Tibial artery (tissue), 4 donors: Measurements from ENCODE around the gene PLCG2.

ENCODE experiments used
- DNase-seq, 2 donors: peaks; one replicate each; pipeline ENCODE4 v3.0.0-alpha.2; 2019
- H3K27ac ChIP-seq, 2 donors: fragments of 200-600 bp; sonication (generic) in 1 of 2; 1 replicate in 1 of 2; 2 replicates in 1 of 2; pipeline ENCODE4 v1.5.1; 2018 to 2019; ENCODE audit warnings: mild to moderate bottlenecking in 1 of 2
- H3K27me3 ChIP-seq, 2 donors: fragments of 200-600 bp; sonication (generic) in 1 of 2; one replicate each; pipeline versions ENCODE4 v1.5.1 to v1.6.0; 2016 to 2019
- H3K36me3 ChIP-seq, 3 donors: fragments of 200-600 bp; sonication (generic) in 2 of 3; one replicate each; pipeline ENCODE4 v1.5.1; 2016 to 2019; ENCODE audit warnings: mild to moderate bottlenecking in 2 of 3
- H3K4me1 ChIP-seq, 4 donors: fragments of 200-600 bp; sonication (generic) in 2 of 4; 1 replicate in 3 of 4; 2 replicates in 1 of 4; pipeline ENCODE4 v1.5.1; 2016 to 2019
- H3K4me3 ChIP-seq, 2 donors: fragments of 200-600 bp; sonication (generic) in 1 of 2; 1 replicate in 1 of 2; 2 replicates in 1 of 2; pipeline ENCODE4 v1.5.1; 2018 to 2019; ENCODE audit warnings: mild to moderate bottlenecking in 2 of 2
- H3K9me3 ChIP-seq, 3 donors: fragments of 200-600 bp; sonication (generic) in 1 of 3; one replicate each; pipeline ENCODE4 v1.5.1; 2016 to 2019
- intact Hi-C: fragments of 100-400 bp; cut with DNase I; formaldehyde crosslinking; loops from one replicate; pipeline ENCODE4 v1.15.0; 2023; ENCODE audit warnings: low total_unique reads
- TF ChIP-seq, protein P1 (sequence below), 2 experiments: fragments of 200-600 bp in 1 of 2; fragments of 450-650 bp in 1 of 2; IDR thresholded peaks; one replicate each; pipeline ENCODE4 v1.5.1; 2017 to 2019; ENCODE audit warnings: antibody characterized with exemption in 2 of 2, mild to moderate bottlenecking in 1 of 2, moderate library complexity in 1 of 2

The PLCG2 gene

DNA sequence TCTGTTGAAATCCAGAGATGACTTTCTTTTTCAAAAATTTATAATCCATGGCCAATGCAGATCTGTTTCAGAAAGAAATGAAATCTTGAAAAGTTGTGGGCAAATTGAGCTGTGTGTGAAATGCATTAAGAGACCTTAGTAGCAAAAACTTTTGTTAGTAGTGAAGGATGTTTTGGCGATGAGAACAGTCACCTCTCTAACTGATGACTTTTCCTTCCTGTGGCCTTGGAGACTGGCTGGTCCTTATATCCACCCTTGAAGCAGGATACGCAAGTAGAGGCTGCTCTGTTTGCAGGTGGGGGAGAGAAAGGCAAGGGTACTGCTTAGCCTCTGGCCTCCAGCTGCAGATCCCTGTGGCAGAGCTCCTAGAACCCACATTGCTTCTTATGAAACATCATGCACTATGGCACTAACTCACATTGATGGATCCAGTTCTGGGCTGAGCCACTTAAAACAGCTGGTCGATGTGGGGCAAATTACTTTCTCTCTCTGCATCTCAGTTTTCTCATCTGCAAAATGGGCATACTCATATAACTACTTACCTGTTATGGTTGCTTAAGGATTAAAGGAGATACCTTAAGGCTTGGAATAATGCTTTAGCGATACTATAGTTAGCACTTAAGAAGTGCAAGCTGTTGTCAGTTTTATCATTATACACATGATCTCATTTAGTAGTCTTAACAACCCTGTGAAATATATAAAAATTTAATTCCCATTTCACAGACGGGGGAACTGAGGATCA, 142.9 kb downstream of the PLCG2 start:
- no peaks in the 10 kb centered on the region for H3K36me3 ChIP-seq
- intact Hi-C loops, result no loop called here
- H3K9me3 ChIP-seq, result no peaks in the 10 kb centered on the region
- H3K27me3 ChIP-seq, result peaks cover 0 to 7% of the 10 kb centered on the region in 2 donors
- H3K27ac ChIP-seq, result no peak overlapping the region
- DNase-seq, result peak in 1 of 2 donors; percentile 17
- H3K4me1 ChIP-seq, result no peaks in the 10 kb centered on the region
- H3K4me3 ChIP-seq, result no peak overlapping the region
- TF ChIP-seq, protein P1, sequence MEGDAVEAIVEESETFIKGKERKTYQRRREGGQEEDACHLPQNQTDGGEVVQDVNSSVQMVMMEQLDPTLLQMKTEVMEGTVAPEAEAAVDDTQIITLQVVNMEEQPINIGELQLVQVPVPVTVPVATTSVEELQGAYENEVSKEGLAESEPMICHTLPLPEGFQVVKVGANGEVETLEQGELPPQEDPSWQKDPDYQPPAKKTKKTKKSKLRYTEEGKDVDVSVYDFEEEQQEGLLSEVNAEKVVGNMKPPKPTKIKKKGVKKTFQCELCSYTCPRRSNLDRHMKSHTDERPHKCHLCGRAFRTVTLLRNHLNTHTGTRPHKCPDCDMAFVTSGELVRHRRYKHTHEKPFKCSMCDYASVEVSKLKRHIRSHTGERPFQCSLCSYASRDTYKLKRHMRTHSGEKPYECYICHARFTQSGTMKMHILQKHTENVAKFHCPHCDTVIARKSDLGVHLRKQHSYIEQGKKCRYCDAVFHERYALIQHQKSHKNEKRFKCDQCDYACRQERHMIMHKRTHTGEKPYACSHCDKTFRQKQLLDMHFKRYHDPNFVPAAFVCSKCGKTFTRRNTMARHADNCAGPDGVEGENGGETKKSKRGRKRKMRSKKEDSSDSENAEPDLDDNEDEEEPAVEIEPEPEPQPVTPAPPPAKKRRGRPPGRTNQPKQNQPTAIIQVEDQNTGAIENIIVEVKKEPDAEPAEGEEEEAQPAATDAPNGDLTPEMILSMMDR (IDR thresholded peaks at IDR 0.05), result no peak

DNA sequence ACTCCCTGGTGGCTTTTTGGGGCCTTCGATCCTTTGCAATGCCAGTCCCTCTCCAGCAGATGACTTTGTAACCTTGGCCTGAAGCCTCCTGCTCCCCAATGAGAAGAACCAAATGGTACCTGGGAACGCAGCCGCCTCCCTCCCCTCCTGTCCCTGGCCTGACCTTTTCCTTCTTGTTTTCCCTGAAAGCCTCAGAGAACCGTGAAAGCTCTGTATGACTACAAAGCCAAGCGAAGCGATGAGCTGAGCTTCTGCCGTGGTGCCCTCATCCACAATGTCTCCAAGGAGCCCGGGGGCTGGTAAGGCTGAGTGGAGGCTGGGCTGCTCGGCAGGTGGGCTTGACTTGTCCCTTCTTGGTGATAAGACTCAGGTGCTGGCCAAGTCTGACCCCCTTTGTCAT, 144.2 kb downstream of the PLCG2 start:
- Histone ChIP-seq H3K27me3 (peaks cover 0 to 7% of the 10 kb centered on the region in 2 donors), H3K9me3 (no peaks in the 10 kb centered on the region), H3K4me1 (no peaks in the 10 kb centered on the region), H3K4me3 (no peak overlapping the region), H3K27ac (no peak overlapping the region), H3K36me3 (no peaks in the 10 kb centered on the region)
- intact Hi-C loops, result no loop called here
- TF ChIP-seq, protein P1 (IDR thresholded peaks at IDR 0.05), result no peak
- peak in 1 of 2 donors; percentile 53 for DNase-seq

DNA sequence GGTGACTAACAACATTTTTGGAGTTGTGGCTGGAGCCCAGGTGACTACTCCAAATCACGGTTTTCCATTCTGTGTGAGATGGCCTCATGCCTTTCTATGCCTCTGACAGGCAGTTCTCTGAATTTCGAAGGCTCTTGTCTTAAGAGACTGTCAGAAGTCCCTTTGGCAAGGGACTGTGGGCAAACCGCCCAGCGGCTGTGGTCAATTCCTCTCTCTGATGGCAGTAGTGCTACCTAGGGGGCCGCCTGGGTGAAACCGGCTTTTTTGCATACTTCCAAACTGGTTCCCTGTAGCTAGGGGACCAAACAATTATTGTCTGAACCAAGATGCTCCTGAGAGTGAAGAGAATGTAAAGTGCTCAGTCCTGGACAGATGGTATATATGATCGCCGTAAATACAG, 145.9 kb downstream of the PLCG2 start:
- Histone ChIP-seq H3K36me3 (no peaks in the 10 kb centered on the region), H3K4me1 (no peaks in the 10 kb centered on the region), H3K9me3 (no peaks in the 10 kb centered on the region), H3K27ac (no peak overlapping the region), H3K4me3 (no peak overlapping the region), H3K27me3 (peaks cover 0 to 4% of the 10 kb centered on the region in 2 donors)
- DNase-seq, result peak in 1 of 2 donors; percentile 45
- TF ChIP-seq, protein P1 (IDR thresholded peaks at IDR 0.05), result no peak
- intact Hi-C loops, result no loop called here

DNA sequence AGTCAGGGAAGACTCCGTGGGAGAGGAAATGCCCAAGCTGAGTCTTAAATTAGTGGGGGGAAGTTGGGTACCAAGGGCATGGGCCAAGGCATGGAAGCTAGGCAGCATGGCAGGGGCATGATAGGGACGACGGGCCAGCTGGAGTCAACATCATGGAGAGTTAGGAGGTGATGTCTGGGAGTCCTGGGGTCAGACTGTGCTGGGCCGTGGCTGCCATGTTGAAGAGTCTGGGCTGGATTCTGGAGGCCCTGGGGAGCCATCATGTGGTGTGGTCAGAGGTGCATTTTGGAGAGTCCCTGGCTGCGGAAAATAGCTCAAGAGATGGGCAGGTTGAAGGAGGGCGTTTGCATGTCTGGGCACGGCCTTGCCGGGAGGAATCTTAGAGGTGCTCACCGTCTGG, 146.9 kb downstream of the PLCG2 start:
- TF ChIP-seq, protein P1 (IDR thresholded peaks at IDR 0.05), result no peak
- H3K27ac ChIP-seq, result no peak overlapping the region
- intact Hi-C loops, result no loop called here
- H3K4me1 ChIP-seq, result no peaks in the 10 kb centered on the region
- no peak overlapping the region for H3K4me3 ChIP-seq
- H3K36me3 ChIP-seq, result no peaks in the 10 kb centered on the region
- H3K9me3 ChIP-seq, result no peaks in the 10 kb centered on the region
- peaks cover 0 to 4% of the 10 kb centered on the region in 2 donors for H3K27me3 ChIP-seq
- peak in 1 of 2 donors; percentile 43 for DNase-seq

DNA sequence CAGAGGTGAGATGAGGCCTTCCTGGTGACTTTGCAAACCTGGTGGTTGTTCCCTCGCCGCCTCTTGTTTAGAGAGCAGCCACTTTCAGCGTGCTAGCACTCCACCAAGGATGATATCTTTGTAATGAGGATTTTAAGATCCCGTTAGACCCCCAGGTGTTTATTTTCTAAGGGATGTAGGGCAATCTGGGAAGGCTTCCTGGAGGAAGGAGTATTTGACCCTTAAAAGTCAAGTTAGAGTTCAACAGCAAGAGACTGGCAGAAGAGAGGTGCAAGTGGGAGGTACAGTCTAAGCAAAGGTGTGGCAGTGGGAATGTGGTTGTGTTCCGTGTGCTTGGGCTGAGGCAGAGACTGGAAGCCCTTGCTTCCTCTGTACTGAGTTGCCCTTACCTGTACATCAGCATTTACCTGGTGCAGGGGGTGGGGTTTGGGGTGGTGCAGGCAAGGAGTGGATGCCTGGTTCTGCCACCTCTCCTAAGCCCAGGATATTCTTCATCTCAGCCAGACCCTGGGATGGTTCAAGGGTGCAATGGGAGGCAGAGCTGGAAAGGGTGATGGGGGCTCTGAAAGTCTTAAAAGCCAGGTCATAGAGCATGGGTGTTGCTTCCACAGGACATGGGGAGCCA, 148.6 kb downstream of the PLCG2 start:
- Histone ChIP-seq H3K27ac (no peak overlapping the region), H3K4me1 (no peaks in the 10 kb centered on the region), H3K36me3 (no peaks in the 10 kb centered on the region), H3K4me3 (no peak overlapping the region), H3K27me3 (peaks cover 0 to 4% of the 10 kb centered on the region in 2 donors), H3K9me3 (no peaks in the 10 kb centered on the region)
- DNase-seq, result peak in 1 of 2 donors; percentile 45
- intact Hi-C loops, result no loop called here
- TF ChIP-seq, protein P1 (IDR thresholded peaks at IDR 0.05), result no peak
